ENCODE results near the gene IL12RB2.

The IL12RB2 gene

DNA sequence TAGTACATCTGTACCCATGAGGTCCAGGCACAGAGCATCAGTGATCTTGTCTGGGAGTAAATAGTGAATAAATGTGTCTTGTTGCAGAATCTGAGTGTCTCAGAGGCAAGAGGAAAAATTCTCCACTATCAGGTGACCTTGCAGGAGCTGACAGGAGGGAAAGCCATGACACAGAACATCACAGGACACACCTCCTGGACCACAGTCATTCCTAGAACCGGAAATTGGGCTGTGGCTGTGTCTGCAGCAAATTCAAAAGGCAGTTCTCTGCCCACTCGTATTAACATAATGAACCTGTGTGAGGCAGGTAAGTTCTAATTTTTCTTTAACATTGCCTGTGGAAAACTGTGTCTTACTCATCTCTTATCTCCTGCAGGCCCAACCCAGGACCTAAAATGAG is 43.1 kb downstream of the IL12RB2 start:
- H3K4me1 Mint-ChIP-seq: peaks cover 9% of the 10 kb centered on the region
- ATAC-seq: no peak
- H3K27ac Mint-ChIP-seq: no peak overlapping the region
- peaks cover 11% of the 10 kb centered on the region for H3K36me3 Mint-ChIP-seq
- H3K9me3 Mint-ChIP-seq: no peaks in the 10 kb centered on the region
- no peaks in the 10 kb centered on the region for H3K27me3 Mint-ChIP-seq
- no peak overlapping the region for H3K4me3 Mint-ChIP-seq

DNA sequence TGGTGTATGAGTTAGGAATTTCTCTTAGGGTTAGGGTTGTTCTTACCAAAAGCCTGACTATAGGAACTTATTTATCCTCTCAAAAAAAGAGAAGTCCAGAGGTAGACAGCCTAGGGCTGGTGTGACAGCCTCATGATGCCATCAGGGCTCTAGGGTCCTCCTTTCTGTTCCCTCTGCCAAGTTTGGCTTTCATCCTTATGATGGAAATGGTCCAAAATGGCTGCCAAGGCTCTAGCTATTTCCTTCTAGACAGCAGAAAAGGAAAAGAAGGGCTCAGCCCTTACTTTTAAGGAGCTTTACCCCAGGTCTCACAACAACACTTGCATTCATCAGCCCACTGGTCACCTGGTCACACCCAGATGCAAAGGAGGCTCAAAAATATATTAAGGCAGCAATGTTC is 44.5 kb downstream of the IL12RB2 start:
- Mint-ChIP-seq H3K36me3 (peaks cover 11% of the 10 kb centered on the region), H3K4me1 (peaks cover 7% of the 10 kb centered on the region), H3K27me3 (no peaks in the 10 kb centered on the region), H3K9me3 (no peaks in the 10 kb centered on the region), H3K4me3 (no peak overlapping the region), H3K27ac (no peak overlapping the region)
- ATAC-seq: no peak

DNA sequence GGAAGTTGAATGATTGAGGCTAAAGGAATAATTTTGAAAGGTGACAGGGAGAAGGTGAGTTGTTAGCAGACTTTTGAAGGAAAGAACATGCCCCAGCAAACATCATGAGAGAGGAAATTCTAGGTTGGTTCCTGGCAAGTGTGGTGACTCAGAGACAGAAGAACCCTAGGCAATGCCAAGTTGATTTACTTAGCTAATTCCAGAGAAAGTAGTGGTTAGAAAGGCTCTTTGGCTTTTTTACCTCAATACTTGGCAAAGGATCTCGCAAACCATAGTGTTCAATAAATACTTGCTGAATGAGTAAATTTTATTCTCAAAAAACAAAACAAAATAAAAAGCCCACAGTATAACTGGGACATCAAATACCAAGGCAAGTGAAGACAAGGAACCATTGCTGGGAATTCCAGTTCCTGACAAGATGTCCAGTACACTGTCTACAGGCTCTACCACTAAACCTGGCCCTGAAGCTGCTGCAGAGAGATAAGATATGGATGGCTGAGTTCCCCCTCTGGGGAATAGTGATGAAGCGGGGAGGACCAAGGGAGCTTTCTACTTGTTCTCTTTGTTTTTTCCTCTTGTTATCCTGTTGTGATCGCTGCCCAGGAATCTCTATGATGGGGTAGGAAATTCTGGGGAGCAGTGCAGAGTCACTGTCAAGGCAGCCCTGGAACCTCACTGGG is 48.2 kb downstream of the IL12RB2 start:
- peaks cover 17% of the 10 kb centered on the region for H3K36me3 Mint-ChIP-seq
- no peaks in the 10 kb centered on the region for H3K9me3 Mint-ChIP-seq
- peaks cover 7% of the 10 kb centered on the region for H3K4me1 Mint-ChIP-seq
- no peak for ATAC-seq
- no peak overlapping the region for H3K27ac Mint-ChIP-seq
- H3K4me3 Mint-ChIP-seq: no peak overlapping the region
- H3K27me3 Mint-ChIP-seq: no peaks in the 10 kb centered on the region

DNA sequence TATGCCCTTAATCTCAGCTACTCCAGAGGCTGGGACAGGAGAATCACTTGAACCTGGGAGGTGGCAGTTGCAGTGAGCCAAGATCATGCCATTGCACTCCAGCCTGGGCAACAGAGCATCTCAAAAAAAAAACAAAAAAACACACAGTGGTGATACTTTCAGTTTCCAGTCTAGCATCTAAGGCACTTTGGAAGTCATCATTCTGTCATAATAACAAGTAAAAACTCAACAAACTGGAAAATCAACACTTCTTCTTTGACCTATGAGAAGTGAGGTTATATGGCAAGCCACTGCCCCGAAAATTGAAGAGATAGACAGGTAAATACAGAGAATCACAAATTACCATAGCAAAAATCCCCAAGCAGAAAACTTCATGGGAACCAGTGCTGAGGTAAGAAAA is 51.9 kb downstream of the IL12RB2 start:
- Mint-ChIP-seq H3K36me3 (peaks cover 5% of the 10 kb centered on the region), H3K4me1 (peaks cover 7% of the 10 kb centered on the region), H3K27ac (no peak overlapping the region), H3K27me3 (no peaks in the 10 kb centered on the region), H3K9me3 (no peaks in the 10 kb centered on the region), H3K4me3 (no peak overlapping the region)
- no peak for ATAC-seq

DNA sequence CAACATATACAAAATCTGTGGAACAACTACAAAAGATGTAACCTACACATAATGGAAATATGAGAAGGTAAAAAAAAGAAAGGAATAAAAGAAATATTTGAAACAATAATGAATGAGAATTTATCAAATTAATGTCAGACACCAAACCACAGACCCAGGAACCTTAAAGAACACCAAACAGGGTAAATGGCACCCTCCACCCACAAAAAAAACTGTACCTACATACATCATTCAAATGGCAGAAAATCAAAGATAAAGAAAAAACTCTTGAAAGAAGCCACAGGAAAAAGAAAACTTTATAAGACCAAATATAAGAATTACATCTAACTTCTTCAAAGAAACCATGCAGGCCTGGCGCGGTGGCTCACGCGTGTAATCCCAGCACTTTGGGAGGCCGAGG is 54.0 kb downstream of the IL12RB2 start:
- no peak overlapping the region for H3K27ac Mint-ChIP-seq
- no peaks in the 10 kb centered on the region for H3K4me1 Mint-ChIP-seq
- no peak overlapping the region for H3K4me3 Mint-ChIP-seq
- no peaks in the 10 kb centered on the region for H3K9me3 Mint-ChIP-seq
- no peak for ATAC-seq
- no peaks in the 10 kb centered on the region for H3K27me3 Mint-ChIP-seq
- H3K36me3 Mint-ChIP-seq: peaks cover 5% of the 10 kb centered on the region

DNA sequence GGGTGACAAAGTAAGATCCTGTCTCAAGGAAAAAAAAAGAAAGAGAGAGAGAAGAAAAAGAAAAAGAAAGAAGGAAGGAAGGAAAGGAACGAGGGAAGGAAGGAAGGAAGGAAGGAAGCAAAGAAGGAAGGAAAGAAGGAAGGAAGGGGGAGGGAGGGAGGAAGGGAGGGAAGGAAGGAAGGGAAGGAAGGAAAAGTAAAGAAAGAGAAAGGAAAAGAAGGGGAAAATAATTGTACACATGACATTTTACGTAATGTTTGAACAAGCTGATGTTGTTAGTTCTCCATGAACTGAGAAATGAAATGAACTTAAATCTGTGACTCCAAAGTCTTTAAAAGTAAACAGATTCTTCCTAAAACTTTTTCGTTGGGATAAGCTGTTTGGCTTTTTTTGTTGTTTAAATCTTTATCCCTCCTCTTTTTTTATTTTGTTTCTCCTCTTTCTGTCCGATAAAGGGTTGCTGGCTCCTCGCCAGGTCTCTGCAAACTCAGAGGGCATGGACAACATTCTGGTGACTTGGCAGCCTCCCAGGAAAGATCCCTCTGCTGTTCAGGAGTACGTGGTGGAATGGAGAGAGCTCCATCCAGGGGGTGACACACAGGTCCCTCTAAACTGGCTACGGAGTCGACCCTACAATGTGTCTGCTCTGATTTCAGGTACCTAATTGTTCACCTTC is 59.8 kb downstream of the IL12RB2 start:
- no peak overlapping the region for H3K27ac Mint-ChIP-seq
- no peak for ATAC-seq
- no peaks in the 10 kb centered on the region for H3K27me3 Mint-ChIP-seq
- H3K9me3 Mint-ChIP-seq: no peaks in the 10 kb centered on the region
- no peaks in the 10 kb centered on the region for H3K36me3 Mint-ChIP-seq
- no peaks in the 10 kb centered on the region for H3K4me1 Mint-ChIP-seq
- no peak overlapping the region for H3K4me3 Mint-ChIP-seq

DNA sequence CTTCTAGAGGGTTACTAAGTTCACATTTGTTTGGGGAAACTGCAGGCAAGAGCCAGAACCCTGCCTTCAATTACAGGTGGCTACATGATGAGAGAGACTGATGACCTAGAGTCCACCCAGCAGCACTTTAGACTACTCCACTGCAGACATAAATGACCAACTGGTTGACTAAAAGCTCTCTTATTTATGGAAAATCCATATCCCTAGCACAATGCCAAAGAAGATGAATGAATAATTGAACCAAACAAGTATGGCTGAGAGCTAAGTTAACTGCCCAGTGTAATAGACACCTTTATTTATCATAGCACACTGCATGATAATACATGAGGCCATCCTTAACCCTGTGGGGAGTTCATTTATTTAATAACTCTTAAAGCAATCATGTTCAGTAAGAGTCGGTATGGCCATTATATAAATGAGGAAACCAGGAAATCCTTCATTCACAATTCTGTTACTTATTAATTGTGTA is 60.4 kb downstream of the IL12RB2 start:
- H3K27me3 Mint-ChIP-seq: no peaks in the 10 kb centered on the region
- H3K27ac Mint-ChIP-seq: no peak overlapping the region
- no peaks in the 10 kb centered on the region for H3K36me3 Mint-ChIP-seq
- ATAC-seq: no peak
- H3K4me1 Mint-ChIP-seq: no peaks in the 10 kb centered on the region
- no peaks in the 10 kb centered on the region for H3K9me3 Mint-ChIP-seq
- no peak overlapping the region for H3K4me3 Mint-ChIP-seq

DNA sequence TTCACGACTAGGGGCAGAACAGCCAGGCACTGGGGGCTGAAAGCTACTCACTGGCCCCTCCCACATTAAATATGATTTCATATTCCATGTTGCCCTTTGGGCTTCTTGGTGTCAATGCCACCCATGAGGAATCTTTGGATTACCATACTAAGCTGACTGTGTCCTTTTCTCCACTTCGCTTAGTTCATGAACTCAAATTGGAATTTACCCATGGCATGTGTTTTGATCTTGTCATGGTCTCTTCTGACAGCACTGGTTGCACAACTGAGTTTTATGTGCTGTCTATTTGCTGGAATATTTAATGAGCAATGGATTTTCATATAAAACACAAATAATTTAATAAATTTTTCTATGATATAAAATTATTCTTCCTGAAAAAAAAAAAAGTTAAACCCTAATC is 63.4 kb downstream of the IL12RB2 start:
- Mint-ChIP-seq H3K4me3 (no peak overlapping the region), H3K36me3 (peaks cover 5% of the 10 kb centered on the region), H3K27ac (no peak overlapping the region), H3K27me3 (no peaks in the 10 kb centered on the region), H3K9me3 (no peaks in the 10 kb centered on the region), H3K4me1 (no peaks in the 10 kb centered on the region)
- ATAC-seq: no peak

DNA sequence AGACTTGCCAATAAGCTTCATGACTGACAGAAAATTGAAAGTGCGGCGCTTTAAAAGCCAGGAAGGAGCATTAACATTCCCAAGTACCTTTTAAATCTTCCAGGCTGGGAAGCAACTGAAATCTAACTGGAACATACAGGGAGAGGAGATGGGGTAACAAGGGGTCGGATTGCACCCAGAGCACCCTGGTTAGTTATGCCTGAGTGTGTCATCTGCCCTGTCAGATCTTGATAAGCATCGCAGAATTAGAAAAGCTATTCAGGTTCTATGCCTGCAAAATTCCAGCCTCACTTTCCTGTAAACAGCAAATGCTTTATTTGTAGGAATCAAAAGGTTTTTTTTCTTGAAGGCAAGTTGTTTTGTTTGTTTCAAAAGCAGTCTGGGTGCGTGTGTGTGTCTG is 64.0 kb downstream of the IL12RB2 start:
- Mint-ChIP-seq H3K27me3 (no peaks in the 10 kb centered on the region), H3K27ac (no peak overlapping the region), H3K9me3 (no peaks in the 10 kb centered on the region), H3K36me3 (peaks cover 12% of the 10 kb centered on the region), H3K4me3 (no peak overlapping the region), H3K4me1 (no peaks in the 10 kb centered on the region)
- ATAC-seq: no peak

DNA sequence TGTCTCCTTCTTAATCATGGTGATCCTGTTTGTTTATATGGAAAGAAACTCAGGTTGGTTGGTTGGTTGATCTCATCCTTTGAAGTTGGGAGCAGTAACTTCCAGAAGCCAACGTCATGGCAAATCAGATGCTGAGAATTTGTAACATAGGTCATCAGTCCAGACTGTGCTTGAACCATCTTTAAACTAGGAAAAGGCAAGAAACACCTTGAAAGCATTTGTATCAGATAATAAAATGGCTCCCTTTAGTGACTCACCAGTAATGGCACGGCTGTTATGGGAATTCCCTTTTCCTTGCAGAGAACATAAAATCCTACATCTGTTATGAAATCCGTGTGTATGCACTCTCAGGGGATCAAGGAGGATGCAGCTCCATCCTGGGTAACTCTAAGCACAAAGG is 64.5 kb downstream of the IL12RB2 start:
- Mint-ChIP-seq H3K9me3 (no peaks in the 10 kb centered on the region), H3K4me1 (no peaks in the 10 kb centered on the region), H3K4me3 (no peak overlapping the region), H3K27me3 (no peaks in the 10 kb centered on the region), H3K27ac (no peak overlapping the region), H3K36me3 (peaks cover 13% of the 10 kb centered on the region)
- no peak for ATAC-seq

DNA sequence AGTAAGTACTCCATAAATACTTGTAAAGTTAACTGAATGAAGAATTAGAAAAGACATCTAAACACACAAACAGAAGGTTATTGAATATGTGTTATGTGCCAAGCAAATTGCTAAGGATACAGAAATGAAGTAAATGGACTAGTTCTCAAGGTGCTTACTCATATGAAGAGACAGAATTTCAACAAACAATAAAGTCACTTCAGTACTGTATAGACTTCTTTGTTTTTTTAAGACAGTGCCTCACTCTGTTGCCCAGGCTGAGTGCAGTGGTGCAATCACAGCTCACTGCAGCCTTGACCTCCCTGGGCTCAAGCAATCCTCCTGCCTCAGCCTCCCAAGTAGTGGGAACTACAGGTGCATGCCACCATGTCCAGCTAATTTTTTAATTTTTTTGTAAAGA is 65.2 kb downstream of the IL12RB2 start:
- H3K27ac Mint-ChIP-seq: no peak overlapping the region
- H3K27me3 Mint-ChIP-seq: no peaks in the 10 kb centered on the region
- H3K4me3 Mint-ChIP-seq: no peak overlapping the region
- no peaks in the 10 kb centered on the region for H3K9me3 Mint-ChIP-seq
- H3K36me3 Mint-ChIP-seq: peaks cover 13% of the 10 kb centered on the region
- no peaks in the 10 kb centered on the region for H3K4me1 Mint-ChIP-seq
- no peak for ATAC-seq

DNA sequence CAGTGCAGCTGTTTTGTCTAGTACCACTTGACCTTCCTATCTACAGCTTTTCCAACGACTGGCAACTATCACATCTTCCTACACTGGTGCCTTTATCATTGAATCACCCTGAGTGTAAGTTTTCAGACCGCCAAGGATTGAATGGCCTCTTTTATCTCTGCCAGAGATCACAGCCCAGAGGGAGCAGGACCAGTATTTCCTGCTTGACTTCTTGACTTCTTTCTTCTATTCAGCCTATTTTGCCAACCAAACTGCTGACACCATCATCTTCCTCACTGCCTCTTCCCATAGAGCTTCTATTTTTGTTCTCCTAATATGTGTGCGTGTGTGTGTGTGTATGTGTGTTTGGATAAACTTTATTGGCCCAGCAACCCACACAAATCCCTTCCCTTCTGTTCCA is 68.7 kb downstream of the IL12RB2 start:
- H3K27ac Mint-ChIP-seq: no peak overlapping the region

DNA sequence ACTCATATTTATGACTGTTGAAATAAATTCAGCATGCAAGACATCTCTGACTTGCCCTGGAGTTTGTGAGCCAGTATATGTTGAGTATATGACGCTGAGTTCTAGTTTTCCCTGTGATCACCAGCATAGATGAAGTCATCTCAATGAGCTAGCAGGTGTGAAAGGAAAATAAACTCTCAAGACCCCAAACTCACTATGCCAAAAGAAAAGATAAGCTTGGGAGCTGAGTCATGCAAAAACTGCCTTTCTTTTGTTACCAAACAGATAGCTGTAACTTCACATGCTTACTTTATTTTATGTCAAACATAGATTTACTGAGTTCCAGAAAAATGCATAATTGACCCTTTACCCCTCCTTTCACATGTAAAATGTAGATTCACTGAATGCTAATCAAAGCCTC is 69.6 kb downstream of the IL12RB2 start:
- no peaks in the 10 kb centered on the region for H3K27me3 Mint-ChIP-seq
- ATAC-seq: no peak
- no peak overlapping the region for H3K27ac Mint-ChIP-seq
- H3K4me1 Mint-ChIP-seq: no peaks in the 10 kb centered on the region
- H3K9me3 Mint-ChIP-seq: no peaks in the 10 kb centered on the region
- no peak overlapping the region for H3K4me3 Mint-ChIP-seq
- H3K36me3 Mint-ChIP-seq: peaks cover 30% of the 10 kb centered on the region

More for the DNA sequence above, 68.7 kb downstream of the IL12RB2 start:
- no peaks in the 10 kb centered on the region for H3K4me1 Mint-ChIP-seq
- H3K36me3 Mint-ChIP-seq: peaks cover 27% of the 10 kb centered on the region
- no peak overlapping the region for H3K4me3 Mint-ChIP-seq
- H3K9me3 Mint-ChIP-seq: no peaks in the 10 kb centered on the region
- no peaks in the 10 kb centered on the region for H3K27me3 Mint-ChIP-seq
- no peak for ATAC-seq

DNA sequence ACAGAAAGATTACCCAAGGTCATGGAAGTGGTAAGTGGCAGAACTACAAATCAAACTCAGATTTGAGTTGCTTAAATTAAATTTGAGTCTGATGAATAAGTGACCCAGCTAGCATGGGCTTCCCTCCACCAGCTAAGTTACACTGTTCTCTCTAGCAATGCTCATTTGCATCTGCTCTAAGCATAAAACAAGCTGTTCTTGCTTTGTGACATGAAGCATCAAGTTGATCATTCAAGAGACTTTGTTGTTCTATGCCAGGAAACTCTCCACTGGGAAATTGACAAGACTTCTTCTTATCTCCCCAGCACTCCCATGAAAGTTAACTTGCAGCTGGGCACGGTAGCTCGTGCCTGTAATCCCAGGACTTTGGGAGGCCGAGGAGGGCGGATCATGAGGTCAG is 73.5 kb downstream of the IL12RB2 start:
- no peak overlapping the region for H3K27ac Mint-ChIP-seq
- no peak for ATAC-seq
- H3K4me1 Mint-ChIP-seq: no peaks in the 10 kb centered on the region
- no peak overlapping the region for H3K4me3 Mint-ChIP-seq
- peaks cover 56% of the 10 kb centered on the region for H3K36me3 Mint-ChIP-seq
- H3K27me3 Mint-ChIP-seq: no peaks in the 10 kb centered on the region
- H3K9me3 Mint-ChIP-seq: peaks cover 23% of the 10 kb centered on the region

DNA sequence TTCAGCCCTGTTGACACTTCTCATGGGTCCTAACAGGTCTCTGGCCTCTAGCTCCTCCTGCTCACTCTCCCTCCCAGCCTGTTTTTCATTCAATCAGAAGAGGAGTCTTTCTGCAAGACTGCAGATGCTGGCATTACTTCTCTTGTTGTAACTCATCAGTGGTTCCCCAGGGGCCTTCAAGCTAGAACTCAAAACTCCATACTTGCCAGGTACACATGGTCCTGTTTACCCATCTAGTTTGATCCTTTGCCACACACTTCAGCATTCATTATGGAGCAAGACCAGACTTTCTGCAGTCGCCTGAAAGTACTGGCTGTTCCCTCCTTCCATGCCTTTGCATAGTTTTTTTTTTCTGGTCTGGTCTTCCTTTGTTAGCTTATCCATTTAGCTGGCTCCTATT is 74.6 kb downstream of the IL12RB2 start:
- peaks cover 53% of the 10 kb centered on the region for H3K36me3 Mint-ChIP-seq
- no peaks in the 10 kb centered on the region for H3K4me1 Mint-ChIP-seq
- no peak for ATAC-seq
- no peaks in the 10 kb centered on the region for H3K27me3 Mint-ChIP-seq
- H3K9me3 Mint-ChIP-seq: peaks cover 24% of the 10 kb centered on the region
- no peak overlapping the region for H3K27ac Mint-ChIP-seq
- H3K4me3 Mint-ChIP-seq: no peak overlapping the region

DNA sequence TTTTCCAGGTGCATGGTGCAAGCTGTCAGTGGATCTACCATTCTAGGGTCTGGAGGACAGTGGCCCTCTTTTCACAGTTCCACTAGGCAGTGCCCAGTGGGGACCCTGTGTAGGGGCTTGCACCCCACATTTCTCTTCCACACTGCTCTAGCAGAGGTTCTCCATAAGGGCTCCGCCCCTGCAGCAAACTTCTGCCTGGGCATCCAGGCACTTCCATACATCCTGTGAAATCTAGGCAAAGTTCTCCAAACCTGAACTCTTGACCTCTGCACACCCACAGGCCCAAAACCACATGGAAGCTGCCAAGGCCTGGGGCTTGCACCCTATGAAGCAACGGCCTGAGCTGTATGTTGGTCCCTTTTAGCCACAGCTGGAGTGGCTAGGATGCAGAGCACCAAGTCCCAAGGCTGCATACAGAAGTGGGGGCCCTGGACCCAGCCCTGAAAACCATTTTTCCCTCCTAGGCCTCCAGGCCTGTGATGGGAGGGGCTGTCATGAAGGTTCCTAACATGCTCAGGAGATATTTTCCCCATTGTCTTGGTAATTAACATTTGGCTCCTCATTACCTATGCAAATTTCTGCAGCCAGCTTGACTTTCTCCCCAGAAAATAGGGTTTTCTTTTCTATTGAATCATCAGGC is 76.4 kb downstream of the IL12RB2 start:
- Mint-ChIP-seq H3K4me3 (no peak overlapping the region), H3K27me3 (no peaks in the 10 kb centered on the region), H3K36me3 (peaks cover 53% of the 10 kb centered on the region), H3K9me3 (peaks cover 24% of the 10 kb centered on the region), H3K27ac (no peak overlapping the region), H3K4me1 (no peaks in the 10 kb centered on the region)
- ATAC-seq: no peak
